Measurements from ENCODE around the gene FEZF1. TPM values are rescaled to one million over a fixed set of nuclear protein-coding genes. Genes with fewer than 3 reads are reported as not detected.
"Not testable (repeated sequence)": the region's sequence is repeated elsewhere in the genome, so short reads cannot be mapped to it uniquely, and the experiment has no call there.

FEZF1 gene
- total RNA-seq, 5 donors from 2014 or later (not counting 1 experiment from before 2014, with no cell fraction given): not detected

GRCh38 chr7:122289426-122289825 is 15.1 kb downstream of the FEZF1 start:
- Mint-ChIP-seq H3K4me3 (no peak overlapping the region), H3K27ac (no peak overlapping the region), H3K27me3 (peaks cover 0 to 4% of the 10 kb centered on the region in 2 donors), H3K36me3 (no peaks in the 10 kb centered on the region), H3K4me1 (no peaks in the 10 kb centered on the region), H3K9me3 (peaks cover 7 to 12% (median 12%) of the 10 kb centered on the region in 3 donors)
- H3K27me3 ChIP-seq (replicated peaks in 1 of 2; ENCODE audit: control insufficient read depth in 2 of 2, extremely low read depth in 1 of 2, insufficient read depth in 2 of 2, low read length in 1 of 2): no peaks in the 10 kb centered on the region
- H3K36me3 ChIP-seq (ENCODE audit: control insufficient read depth in 2 of 2, extremely low read depth in 1 of 2, insufficient read depth in 1 of 2, low read length in 1 of 2): no peaks in the 10 kb centered on the region
- no peak overlapping the region for H3K4me3 ChIP-seq (ENCODE audit: control insufficient read depth in 1 of 2, extremely low read depth in 1 of 2, low read length in 1 of 2)
- no peak for DNase-seq
- POLR2A ChIA-PET: no interaction called here
- H3K4me1 ChIP-seq (ENCODE audit: control insufficient read depth in 1 of 2, extremely low read depth in 1 of 2, insufficient read depth in 2 of 2, low read length in 2 of 2): no peaks in the 10 kb centered on the region
- no CpG with 5 or more reads among the region's 1 CpG for WGBS (ENCODE audit: insufficient coverage)
- CTCF ChIA-PET: no interaction called here
- no peak overlapping the region for H3K27ac ChIP-seq (ENCODE audit: low read length)
- H3K9me3 ChIP-seq: no peaks in the 10 kb centered on the region
- no peak for ATAC-seq (replicated peaks in 1 of 4)

- H3K27ac Mint-ChIP-seq; H3K4me1 Mint-ChIP-seq; H3K27ac ChIP-seq (ENCODE audit: low read length); H3K36me3 ChIP-seq (ENCODE audit: control insufficient read depth in 2 of 2, extremely low read depth in 1 of 2, insufficient read depth in 1 of 2, low read length in 1 of 2); H3K9me3 ChIP-seq; H3K4me3 ChIP-seq (ENCODE audit: control insufficient read depth in 1 of 2, extremely low read depth in 1 of 2, low read length in 1 of 2); CTCF ChIA-PET; H3K4me1 ChIP-seq (ENCODE audit: control insufficient read depth in 1 of 2, extremely low read depth in 1 of 2, insufficient read depth in 2 of 2, low read length in 2 of 2); H3K36me3 Mint-ChIP-seq; H3K27me3 ChIP-seq (replicated peaks in 1 of 2; ENCODE audit: control insufficient read depth in 2 of 2, extremely low read depth in 1 of 2, insufficient read depth in 2 of 2, low read length in 1 of 2); DNase-seq; ATAC-seq (replicated peaks in 1 of 4); POLR2A ChIA-PET; H3K4me3 Mint-ChIP-seq; H3K9me3 Mint-ChIP-seq; H3K27me3 Mint-ChIP-seq: not testable (repeated sequence)
- 94% methylated on average over 13 of the region's 24 CpGs for WGBS (ENCODE audit: insufficient coverage)
Measured at GRCh38 chr7:122284608-122285007, 19.9 kb downstream of the FEZF1 start.

- no peak overlapping the region for H3K4me3 ChIP-seq (ENCODE audit: control insufficient read depth in 1 of 2, extremely low read depth in 1 of 2, low read length in 1 of 2)
- peaks cover 0 to 3% (median 2%) of the 10 kb centered on the region in 3 donors for H3K9me3 Mint-ChIP-seq
- ChIA-PET CTCF (no interaction called here), POLR2A (no interaction called here)
- no peak overlapping the region for H3K27ac ChIP-seq (ENCODE audit: low read length)
- no peaks in the 10 kb centered on the region for H3K27me3 ChIP-seq (replicated peaks in 1 of 2; ENCODE audit: control insufficient read depth in 2 of 2, extremely low read depth in 1 of 2, insufficient read depth in 2 of 2, low read length in 1 of 2)
- H3K4me3 Mint-ChIP-seq: no peak overlapping the region
- no peak overlapping the region for H3K27ac Mint-ChIP-seq
- no peaks in the 10 kb centered on the region for H3K9me3 ChIP-seq
- no peaks in the 10 kb centered on the region for H3K27me3 Mint-ChIP-seq
- no peaks in the 10 kb centered on the region for H3K36me3 Mint-ChIP-seq
- no peaks in the 10 kb centered on the region for H3K4me1 ChIP-seq (ENCODE audit: control insufficient read depth in 1 of 2, extremely low read depth in 1 of 2, insufficient read depth in 2 of 2, low read length in 2 of 2)
- no CpG with 5 or more reads among the region's 2 CpGs for WGBS (ENCODE audit: insufficient coverage)
- H3K36me3 ChIP-seq (ENCODE audit: control insufficient read depth in 2 of 2, extremely low read depth in 1 of 2, insufficient read depth in 1 of 2, low read length in 1 of 2): no peaks in the 10 kb centered on the region
- no peak for ATAC-seq (replicated peaks in 1 of 4)
- no peaks in the 10 kb centered on the region for H3K4me1 Mint-ChIP-seq
- no peak for DNase-seq
Measured at GRCh38 chr7:122273117-122273516, 31.4 kb downstream of the FEZF1 start.

DNA sequence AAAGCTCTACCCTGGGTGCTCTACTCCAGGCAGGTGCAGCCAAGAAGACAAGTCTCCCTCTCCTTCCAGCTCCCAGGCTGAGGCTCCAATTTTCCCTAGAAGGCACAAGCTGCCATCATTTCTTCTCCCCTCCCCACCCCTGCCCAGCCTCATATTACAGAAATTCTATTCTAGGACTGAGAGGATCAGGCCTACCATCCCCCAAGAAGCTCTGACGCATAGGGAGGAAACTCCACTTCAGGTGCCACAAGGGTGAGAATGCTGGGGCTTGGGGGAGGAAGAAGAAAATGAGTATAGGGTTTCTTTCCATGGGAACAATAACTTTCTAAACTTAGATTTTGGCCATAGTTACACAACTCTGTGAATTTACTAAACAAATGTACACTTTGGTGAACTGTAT is 35.3 kb downstream of the FEZF1 start:
- CTCF ChIA-PET: no interaction called here

DNA sequence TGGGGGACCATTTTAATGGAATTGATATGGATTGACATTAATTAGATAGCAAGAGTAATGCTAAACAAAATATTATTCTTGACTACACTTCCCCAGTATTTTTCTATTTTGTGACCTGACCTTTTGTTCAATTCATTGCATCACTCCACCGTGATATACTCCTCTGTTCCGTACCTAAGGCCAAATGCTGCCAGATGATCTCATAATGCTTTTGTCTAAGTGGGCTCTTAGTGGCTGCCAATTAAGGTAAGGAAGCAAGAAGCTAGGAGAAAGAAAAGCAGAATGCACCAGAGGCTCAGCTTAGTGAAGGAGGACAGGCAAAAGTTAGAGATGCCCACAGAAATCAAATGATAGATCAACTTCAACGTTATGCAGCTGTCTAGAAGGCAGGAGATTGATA is 36.4 kb downstream of the FEZF1 start:
- no peaks in the 10 kb centered on the region for H3K36me3 ChIP-seq (ENCODE audit: control insufficient read depth in 2 of 2, extremely low read depth in 1 of 2, insufficient read depth in 1 of 2, low read length in 1 of 2)
- CTCF ChIA-PET: no interaction called here
- H3K4me3 ChIP-seq (ENCODE audit: control insufficient read depth in 1 of 2, extremely low read depth in 1 of 2, low read length in 1 of 2): no peak overlapping the region
- Mint-ChIP-seq H3K36me3 (no peaks in the 10 kb centered on the region), H3K27ac (no peak overlapping the region), H3K27me3 (no peaks in the 10 kb centered on the region), H3K9me3 (peaks cover 0 to 18% (median 3%) of the 10 kb centered on the region in 3 donors), H3K4me1 (no peaks in the 10 kb centered on the region), H3K4me3 (no peak overlapping the region)
- WGBS (ENCODE audit: insufficient coverage): no CpG with 5 or more reads among the region's 3 CpGs
- H3K27me3 ChIP-seq (replicated peaks in 1 of 2; ENCODE audit: control insufficient read depth in 2 of 2, extremely low read depth in 1 of 2, insufficient read depth in 2 of 2, low read length in 1 of 2): no peaks in the 10 kb centered on the region
- POLR2A ChIA-PET: no interaction called here
- no peaks in the 10 kb centered on the region for H3K4me1 ChIP-seq (ENCODE audit: control insufficient read depth in 1 of 2, extremely low read depth in 1 of 2, insufficient read depth in 2 of 2, low read length in 2 of 2)
- H3K9me3 ChIP-seq: no peaks in the 10 kb centered on the region
- DNase-seq: no peak
- H3K27ac ChIP-seq (ENCODE audit: low read length): no peak overlapping the region
- ATAC-seq (replicated peaks in 1 of 4): no peak

More for the DNA sequence above, 35.3 kb downstream of the FEZF1 start:
- WGBS (ENCODE audit: insufficient coverage): no CpG with 5 or more reads among the region's 1 CpG
- Mint-ChIP-seq H3K4me3 (no peak overlapping the region), H3K36me3 (no peaks in the 10 kb centered on the region), H3K27me3 (no peaks in the 10 kb centered on the region), H3K27ac (no peak overlapping the region), H3K9me3 (peaks cover 0 to 16% (median 3%) of the 10 kb centered on the region in 3 donors), H3K4me1 (no peaks in the 10 kb centered on the region)
- DNase-seq (no peak), ATAC-seq (replicated peaks in 1 of 4) (no peak)
- Histone ChIP-seq H3K27me3 (replicated peaks in 1 of 2; ENCODE audit: control insufficient read depth in 2 of 2, extremely low read depth in 1 of 2, insufficient read depth in 2 of 2, low read length in 1 of 2) (no peaks in the 10 kb centered on the region), H3K9me3 (no peaks in the 10 kb centered on the region), H3K4me3 (ENCODE audit: control insufficient read depth in 1 of 2, extremely low read depth in 1 of 2, low read length in 1 of 2) (no peak overlapping the region), H3K36me3 (ENCODE audit: control insufficient read depth in 2 of 2, extremely low read depth in 1 of 2, insufficient read depth in 1 of 2, low read length in 1 of 2) (no peaks in the 10 kb centered on the region), H3K27ac (ENCODE audit: low read length) (no peak overlapping the region), H3K4me1 (ENCODE audit: control insufficient read depth in 1 of 2, extremely low read depth in 1 of 2, insufficient read depth in 2 of 2, low read length in 2 of 2) (no peaks in the 10 kb centered on the region)
- POLR2A ChIA-PET: no interaction called here

DNA sequence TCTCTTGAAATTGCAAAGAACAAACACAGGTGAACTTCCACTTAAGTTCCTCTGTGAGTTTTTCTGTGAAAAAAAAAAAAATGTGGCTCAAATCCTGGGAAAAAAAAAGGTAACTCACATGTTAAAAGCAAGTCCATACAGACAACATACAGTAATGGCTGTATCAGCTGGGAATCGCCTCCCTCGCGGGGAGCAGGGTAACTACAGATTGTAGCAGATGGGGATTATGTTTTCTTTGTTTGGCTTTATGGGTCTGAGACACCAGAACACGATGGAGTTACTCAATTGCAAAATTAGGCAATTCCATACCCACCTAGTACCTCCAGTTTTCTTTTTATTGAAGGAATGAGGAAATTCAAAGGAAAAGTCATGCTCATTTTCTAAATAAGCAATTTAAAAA is 42.3 kb downstream of the FEZF1 start:
- no peaks in the 10 kb centered on the region for H3K36me3 Mint-ChIP-seq
- DNase-seq (no peak), ATAC-seq (replicated peaks in 1 of 4) (no peak)
- Histone ChIP-seq H3K4me3 (ENCODE audit: control insufficient read depth in 1 of 2, extremely low read depth in 1 of 2, low read length in 1 of 2) (no peak overlapping the region), H3K4me1 (ENCODE audit: control insufficient read depth in 1 of 2, extremely low read depth in 1 of 2, insufficient read depth in 2 of 2, low read length in 2 of 2) (no peaks in the 10 kb centered on the region), H3K27me3 (replicated peaks in 1 of 2; ENCODE audit: control insufficient read depth in 2 of 2, extremely low read depth in 1 of 2, insufficient read depth in 2 of 2, low read length in 1 of 2) (no peaks in the 10 kb centered on the region), H3K36me3 (ENCODE audit: control insufficient read depth in 2 of 2, extremely low read depth in 1 of 2, insufficient read depth in 1 of 2, low read length in 1 of 2) (no peaks in the 10 kb centered on the region), H3K27ac (ENCODE audit: low read length) (no peak overlapping the region), H3K9me3 (no peaks in the 10 kb centered on the region)
- POLR2A ChIA-PET: no interaction called here
- WGBS (ENCODE audit: insufficient coverage): no CpG with 5 or more reads among the region's 4 CpGs
- no peaks in the 10 kb centered on the region for H3K4me1 Mint-ChIP-seq
- CTCF ChIA-PET: no interaction called here
- H3K4me3 Mint-ChIP-seq: no peak overlapping the region
- peaks cover 0 to 18% (median 2%) of the 10 kb centered on the region in 3 donors for H3K9me3 Mint-ChIP-seq
- H3K27ac Mint-ChIP-seq: no peak overlapping the region
- peaks cover 3 to 7% of the 10 kb centered on the region in 2 donors for H3K27me3 Mint-ChIP-seq

- Histone ChIP-seq H3K9me3 (no peaks in the 10 kb centered on the region), H3K4me1 (ENCODE audit: control insufficient read depth in 1 of 2, extremely low read depth in 1 of 2, insufficient read depth in 2 of 2, low read length in 2 of 2) (no peaks in the 10 kb centered on the region), H3K36me3 (ENCODE audit: control insufficient read depth in 2 of 2, extremely low read depth in 1 of 2, insufficient read depth in 1 of 2, low read length in 1 of 2) (no peaks in the 10 kb centered on the region), H3K4me3 (ENCODE audit: control insufficient read depth in 1 of 2, extremely low read depth in 1 of 2, low read length in 1 of 2) (no peak overlapping the region), H3K27me3 (replicated peaks in 1 of 2; ENCODE audit: control insufficient read depth in 2 of 2, extremely low read depth in 1 of 2, insufficient read depth in 2 of 2, low read length in 1 of 2) (no peaks in the 10 kb centered on the region), H3K27ac (ENCODE audit: low read length) (no peak overlapping the region)
- H3K36me3 Mint-ChIP-seq: no peaks in the 10 kb centered on the region
- H3K4me1 Mint-ChIP-seq: no peaks in the 10 kb centered on the region
- peaks cover 0 to 15% (median 2%) of the 10 kb centered on the region in 3 donors for H3K9me3 Mint-ChIP-seq
- peaks cover 3 to 7% of the 10 kb centered on the region in 2 donors for H3K27me3 Mint-ChIP-seq
- WGBS (ENCODE audit: insufficient coverage): 47% methylated on average over 4 of the region's 4 CpGs
- no peak overlapping the region for H3K4me3 Mint-ChIP-seq
- ATAC-seq (replicated peaks in 1 of 4) (no peak), DNase-seq (no peak)
- ChIA-PET POLR2A (no interaction called here), CTCF (no interaction called here)
- H3K27ac Mint-ChIP-seq: no peak overlapping the region
Measured at GRCh38 chr7:122261442-122261841, 43.1 kb downstream of the FEZF1 start.

Data from T-cell (primary cell).